Colonic mucosa (tissue), 4 donors: Measurements from ENCODE around the gene IRF7. TPM values are rescaled to one million over a fixed set of nuclear protein-coding genes. Genes with fewer than 3 reads are reported as not detected.

Source experiments
- DNase-seq: peaks from one replicate; pipeline ENCODE4 v3.0.0-alpha.2; 2020
- H3K27ac ChIP-seq: fragments of 200-600 bp; one replicate; pipeline ENCODE4 v1.8.0; 2021
- H3K27me3 ChIP-seq: fragments of 200-600 bp; one replicate; pipeline ENCODE4 v1.8.0; 2021
- H3K36me3 ChIP-seq: fragments of 200-600 bp; one replicate; pipeline ENCODE4 v1.8.0; 2021
- H3K4me1 ChIP-seq: fragments of 200-600 bp; one replicate; pipeline ENCODE4 v1.8.0; 2021; ENCODE audit warnings: mild to moderate bottlenecking
- H3K4me3 ChIP-seq: fragments of 200-600 bp; one replicate; pipeline ENCODE4 v1.8.0; 2021
- H3K9ac ChIP-seq, 2 donors: one replicate each; pipeline ENCODE4 v1.7.0; 2013; ENCODE audit warnings: control low read depth in 2 of 2, low read depth in 2 of 2, low read length in 2 of 2
- H3K9me3 ChIP-seq: fragments of 200-600 bp; one replicate; pipeline ENCODE4 v1.8.0; 2021
- CTCF ChIP-seq: fragments of 200-600 bp; IDR thresholded peaks from one replicate; pipeline ENCODE4 v1.8.0; 2022; ENCODE audit warnings: antibody characterized with exemption, mild to moderate bottlenecking
- intact Hi-C: fragments of 100-400 bp; cut with DNase I; formaldehyde crosslinking; loops from one replicate; pipeline ENCODE4 v1.14.1; 2022
- total RNA-seq, 2 donors: library from RNA; stranded (reverse); fragmentation: NEBNext Ultra II Directional in 1 of 2; extraction: Animal tissue kit (Norgen Biotek cat#: 25700) in 1 of 2; gene quantifications; one replicate each; pipeline ENCODE4 v1.2.1, GENCODE V29; 2021
- donor health status: healthy.
- donor health status: DM: no; HTN: no; CAD: no.
- donor health status: DM: no; HTN: no; CAD: no.

Gene IRF7
- total RNA-seq, 2 donors from 2014 or later, result 22.1 to 25.6 TPM

- no peaks in the 10 kb centered on the region for H3K36me3 ChIP-seq
- H3K27me3 ChIP-seq, result no peaks in the 10 kb centered on the region
- no peak for TF ChIP-seq CTCF
- no peak overlapping the region for H3K4me3 ChIP-seq
- peaks cover 9% of the 10 kb centered on the region for H3K4me1 ChIP-seq
- no peak overlapping the region for H3K27ac ChIP-seq
- no peaks in the 10 kb centered on the region for H3K9me3 ChIP-seq
- intact Hi-C loops, result no loop called here
- DNase-seq, result no peak
- no peak overlapping the region for H3K9ac ChIP-seq
Measured at GRCh38 chr11:630871-631270, 15.1 kb upstream of the IRF7 start.

GRCh38 chr11:629237-629583 is 13.5 kb upstream of the IRF7 start:
- Histone ChIP-seq H3K9me3 (no peaks in the 10 kb centered on the region), H3K36me3 (no peaks in the 10 kb centered on the region), H3K27ac (no peak overlapping the region), H3K4me1 (peaks cover 13% of the 10 kb centered on the region), H3K4me3 (no peak overlapping the region), H3K9ac (no peak overlapping the region), H3K27me3 (no peaks in the 10 kb centered on the region)
- no peak for TF ChIP-seq CTCF
- intact Hi-C loops, result no loop called here
- no peak for DNase-seq

GRCh38 chr11:628056-628455 is 12.3 kb upstream of the IRF7 start:
- Histone ChIP-seq H3K9ac (no peak overlapping the region), H3K4me3 (no peak overlapping the region), H3K9me3 (no peaks in the 10 kb centered on the region), H3K36me3 (no peaks in the 10 kb centered on the region), H3K27ac (no peak overlapping the region), H3K27me3 (no peaks in the 10 kb centered on the region), H3K4me1 (peaks cover 13% of the 10 kb centered on the region)
- intact Hi-C loops, result no loop called here
- no peak for DNase-seq
- no peak for TF ChIP-seq CTCF

- H3K4me1 ChIP-seq, result peaks cover 13% of the 10 kb centered on the region
- H3K4me3 ChIP-seq, result no peak overlapping the region
- no peaks in the 10 kb centered on the region for H3K27me3 ChIP-seq
- H3K36me3 ChIP-seq, result no peaks in the 10 kb centered on the region
- intact Hi-C loops, result no loop called here
- DNase-seq, result no peak
- no peak overlapping the region for H3K9ac ChIP-seq
- H3K9me3 ChIP-seq, result no peaks in the 10 kb centered on the region
- no peak overlapping the region for H3K27ac ChIP-seq
- TF ChIP-seq CTCF, result no peak
Measured at GRCh38 chr11:627308-627576, 11.5 kb upstream of the IRF7 start.

- no peak for TF ChIP-seq CTCF
- intact Hi-C loops, result no loop called here
- DNase-seq, result no peak
- peaks cover 13% of the 10 kb centered on the region for H3K4me1 ChIP-seq
- H3K27me3 ChIP-seq, result no peaks in the 10 kb centered on the region
- no peaks in the 10 kb centered on the region for H3K9me3 ChIP-seq
- no peak within 1 kb of the TSS for H3K27ac ChIP-seq
- H3K4me3 ChIP-seq, result no peak within 1 kb of the TSS
- no peaks in the 10 kb centered on the region for H3K36me3 ChIP-seq
- H3K9ac ChIP-seq, result peak within 1 kb of the TSS in 1 of 2 donors; percentile 53
Measured at GRCh38 chr11:626475-627307, 10.9 kb upstream of the IRF7 start, which contains the start of gene SCT. SCT (minus strand) TSS chr11:627181; CDS start chr11:627143, 38 bp downstream.
